ENCODE results near the gene KLHDC10.

The KLHDC10 gene

DNA sequence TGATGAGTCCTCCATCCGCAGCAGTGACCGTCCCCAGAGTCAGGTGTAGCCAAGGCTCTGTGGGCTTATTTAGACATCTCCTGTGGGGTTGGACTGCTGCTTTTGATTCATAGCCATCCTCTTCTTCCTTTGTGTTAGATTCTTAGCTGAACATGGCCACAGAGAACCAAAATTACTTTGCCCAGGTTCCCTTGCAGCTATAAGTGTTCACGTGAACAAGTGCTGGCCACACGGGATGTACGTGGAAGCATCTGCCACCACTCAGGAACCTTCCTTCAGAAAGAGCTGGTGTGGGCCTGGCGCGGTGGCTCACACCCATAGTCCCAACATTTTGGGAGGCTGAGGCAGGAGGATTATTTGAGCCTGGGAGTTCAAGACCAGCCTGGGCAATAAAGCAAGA is 85.8 kb downstream of the KLHDC10 start:
- no peak for TF ChIP-seq CTCF (IDR thresholded peaks at IDR 0.05; ENCODE audit: low read depth, low read length)
- H3K4me3 ChIP-seq (ENCODE audit: low read depth, low read length): no peak overlapping the region
- in situ Hi-C loops (cut with HindIII; ENCODE audit: low sequenced_read_pairs): no loop called here
- no peak for DNase-seq (ENCODE audit: low read depth, low spot score)

DNA sequence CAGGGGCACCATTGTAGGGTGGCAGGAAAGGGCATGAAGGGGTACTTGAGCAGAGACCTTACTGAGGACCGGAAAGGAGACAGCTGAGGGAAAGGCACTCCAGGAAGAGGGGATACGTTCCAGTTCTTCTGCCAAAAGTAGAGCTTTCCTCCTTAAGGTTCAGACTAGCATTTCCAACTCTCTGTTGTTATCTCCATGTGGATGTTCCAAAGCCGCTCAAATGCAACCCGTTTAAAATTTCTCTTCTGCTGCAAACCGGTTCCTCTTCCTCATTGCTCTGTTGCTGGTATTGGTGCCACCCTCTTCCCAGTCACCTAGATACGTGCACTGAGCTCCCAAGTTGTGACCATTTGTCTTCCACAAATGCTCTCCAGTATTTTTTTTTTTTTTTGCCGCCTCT is 87.4 kb downstream of the KLHDC10 start:
- no peak for DNase-seq (ENCODE audit: low read depth, low spot score)
- no peak overlapping the region for H3K4me3 ChIP-seq (ENCODE audit: low read depth, low read length)
- TF ChIP-seq CTCF (IDR thresholded peaks at IDR 0.05; ENCODE audit: low read depth, low read length): no peak
- in situ Hi-C loops (cut with HindIII; ENCODE audit: low sequenced_read_pairs): no loop called here

DNA sequence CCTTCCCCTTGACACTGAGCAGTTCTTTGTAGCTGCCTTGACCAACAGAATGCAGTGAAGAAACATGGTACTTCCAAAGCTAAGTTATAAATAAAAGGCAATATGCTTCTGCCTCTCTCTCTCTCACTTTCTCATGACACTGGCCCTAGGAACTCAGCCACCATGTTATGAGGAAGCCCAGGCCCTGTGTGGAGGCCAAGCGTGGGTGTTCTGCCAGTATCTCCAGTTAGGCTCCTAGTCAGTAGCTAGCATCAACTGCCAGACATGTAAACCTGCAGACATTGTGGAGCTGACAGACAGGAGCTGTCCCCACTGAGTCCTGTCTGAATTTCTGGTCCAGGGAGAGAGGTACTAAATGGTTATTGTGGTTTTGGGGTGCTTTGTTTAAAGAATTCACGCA is 89.7 kb downstream of the KLHDC10 start:
- DNase-seq (ENCODE audit: low read depth, low spot score): no peak
- no peak for TF ChIP-seq CTCF (IDR thresholded peaks at IDR 0.05; ENCODE audit: low read depth, low read length)
- no peak overlapping the region for H3K4me3 ChIP-seq (ENCODE audit: low read depth, low read length)
- in situ Hi-C loops (cut with HindIII; ENCODE audit: low sequenced_read_pairs): no loop called here

DNA sequence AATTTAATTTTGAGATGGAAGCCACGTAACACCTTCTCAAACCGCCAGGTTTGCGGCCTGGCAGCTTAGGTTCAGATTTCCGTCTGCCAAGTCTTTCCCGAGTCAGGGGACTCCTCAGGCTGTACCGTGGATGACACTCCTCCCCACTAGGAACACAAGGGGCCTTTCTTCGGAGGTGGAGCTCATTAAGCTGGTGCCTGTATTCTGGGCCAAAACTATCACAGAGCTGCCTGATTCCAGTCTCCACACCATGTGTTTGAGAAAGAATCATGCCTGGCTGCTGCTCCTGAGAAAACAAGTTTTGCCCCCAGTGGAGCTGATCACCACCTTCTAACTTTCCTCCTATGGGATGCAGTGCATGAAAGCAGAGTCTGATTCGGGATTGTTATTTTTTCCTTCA is 90.1 kb downstream of the KLHDC10 start:
- in situ Hi-C loops (cut with HindIII; ENCODE audit: low sequenced_read_pairs): no loop called here
- no peak for TF ChIP-seq CTCF (IDR thresholded peaks at IDR 0.05; ENCODE audit: low read depth, low read length)
- no peak overlapping the region for H3K4me3 ChIP-seq (ENCODE audit: low read depth, low read length)
- no peak for DNase-seq (ENCODE audit: low read depth, low spot score)

GRCh38 chr7:130162196-130162595 is 91.9 kb downstream of the KLHDC10 start:
- DNase-seq (ENCODE audit: low read depth, low spot score): no peak
- H3K4me3 ChIP-seq (ENCODE audit: low read depth, low read length): no peak overlapping the region
- TF ChIP-seq CTCF (IDR thresholded peaks at IDR 0.05; ENCODE audit: low read depth, low read length): no peak
- in situ Hi-C loops (cut with HindIII; ENCODE audit: low sequenced_read_pairs): no loop called here

DNA sequence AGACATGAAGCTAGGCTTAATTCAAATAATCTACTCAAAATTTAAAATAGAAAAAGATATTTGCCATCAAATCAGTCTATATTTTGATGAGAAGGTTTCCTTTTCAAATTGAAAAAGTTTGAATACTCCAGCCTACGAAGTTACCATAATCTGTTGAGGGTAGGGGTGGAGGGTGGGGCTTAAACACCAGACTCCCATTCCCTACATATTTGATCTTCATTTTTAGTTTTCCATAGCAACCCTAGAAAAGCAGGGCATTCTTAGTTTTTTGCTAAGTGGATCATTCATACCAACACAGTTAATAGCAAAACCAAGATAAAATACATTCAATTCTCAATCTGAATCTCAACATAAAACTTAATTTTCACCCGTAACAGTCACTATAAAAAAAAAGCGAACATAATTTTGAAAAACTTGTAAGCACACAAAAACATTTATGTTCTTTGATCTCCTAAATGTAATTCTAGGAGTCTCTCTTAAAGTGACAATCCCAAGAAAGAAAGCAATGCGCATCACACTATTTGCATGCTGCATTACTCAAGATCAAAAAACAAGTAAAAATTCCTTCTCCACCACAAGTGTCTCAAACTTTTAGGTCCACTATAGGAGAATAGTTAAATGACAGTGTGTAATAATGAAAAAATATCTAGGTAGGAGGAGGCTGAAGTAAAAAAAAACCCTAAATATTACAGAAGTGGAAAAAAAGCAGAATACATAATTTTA is 104.1 kb downstream of the KLHDC10 start:
- no peak for DNase-seq (ENCODE audit: low read depth, low spot score)
- TF ChIP-seq CTCF (IDR thresholded peaks at IDR 0.05; ENCODE audit: low read depth, low read length): no peak
- in situ Hi-C loops (cut with HindIII; ENCODE audit: low sequenced_read_pairs): no loop called here

More for the DNA sequence above, 104.1 kb downstream of the KLHDC10 start:
- no peak overlapping the region for H3K4me3 ChIP-seq (ENCODE audit: low read depth, low read length)

Data from astrocyte of the spinal cord (primary cell).